ENCODE measurements around the gene IL17D.
"Not testable (repeated sequence)": the region's sequence is repeated elsewhere in the genome, so short reads cannot be mapped to it uniquely, and the experiment has no call there.

The IL17D gene

DNA sequence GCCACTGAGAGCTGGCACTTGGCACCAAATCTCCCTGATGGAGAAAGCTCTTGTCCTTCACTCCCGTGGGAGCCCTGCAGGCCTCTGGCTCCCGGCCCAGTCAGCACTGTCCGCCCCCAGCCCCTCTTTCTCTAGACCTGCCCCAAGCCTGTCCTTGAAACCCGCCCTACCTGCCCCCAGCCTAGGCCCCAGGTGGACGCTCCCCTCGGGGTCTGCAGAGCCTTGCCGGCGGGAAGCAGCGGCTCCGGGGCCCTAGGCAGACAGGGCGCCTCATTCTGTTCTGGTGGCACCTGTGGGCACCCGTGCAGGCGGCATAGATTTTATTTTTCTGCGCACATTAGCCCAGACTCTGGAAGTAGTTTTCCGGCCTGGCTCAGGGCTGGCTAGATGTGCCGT lies 17.6 kb downstream of the IL17D start:
- DNase-seq = no peak

DNA sequence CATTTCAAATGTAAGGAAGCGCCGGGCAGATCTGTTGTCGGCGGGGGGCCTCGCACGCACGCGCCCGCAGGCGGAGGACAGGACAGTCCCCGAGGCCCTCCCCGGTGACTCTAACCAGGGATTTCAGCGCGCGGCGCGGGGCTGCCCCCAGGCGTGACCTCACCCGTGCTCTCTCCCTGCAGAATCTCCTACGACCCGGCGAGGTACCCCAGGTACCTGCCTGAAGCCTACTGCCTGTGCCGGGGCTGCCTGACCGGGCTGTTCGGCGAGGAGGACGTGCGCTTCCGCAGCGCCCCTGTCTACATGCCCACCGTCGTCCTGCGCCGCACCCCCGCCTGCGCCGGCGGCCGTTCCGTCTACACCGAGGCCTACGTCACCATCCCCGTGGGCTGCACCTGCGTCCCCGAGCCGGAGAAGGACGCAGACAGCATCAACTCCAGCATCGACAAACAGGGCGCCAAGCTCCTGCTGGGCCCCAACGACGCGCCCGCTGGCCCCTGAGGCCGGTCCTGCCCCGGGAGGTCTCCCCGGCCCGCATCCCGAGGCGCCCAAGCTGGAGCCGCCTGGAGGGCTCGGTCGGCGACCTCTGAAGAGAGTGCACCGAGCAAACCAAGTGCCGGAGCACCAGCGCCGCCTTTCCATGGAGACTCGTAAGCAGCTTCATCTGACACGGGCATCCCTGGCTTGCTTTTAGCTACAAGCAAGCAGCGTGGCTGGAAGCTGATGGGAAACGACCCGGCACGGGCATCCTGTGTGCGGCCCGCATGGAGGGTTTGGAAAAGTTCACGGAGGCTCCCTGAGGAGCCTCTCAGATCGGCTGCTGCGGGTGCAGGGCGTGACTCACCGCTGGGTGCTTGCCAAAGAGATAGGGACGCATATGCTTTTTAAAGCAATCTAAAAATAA lies 18.2 kb downstream of the IL17D start:
- DNase-seq = no peak

DNA sequence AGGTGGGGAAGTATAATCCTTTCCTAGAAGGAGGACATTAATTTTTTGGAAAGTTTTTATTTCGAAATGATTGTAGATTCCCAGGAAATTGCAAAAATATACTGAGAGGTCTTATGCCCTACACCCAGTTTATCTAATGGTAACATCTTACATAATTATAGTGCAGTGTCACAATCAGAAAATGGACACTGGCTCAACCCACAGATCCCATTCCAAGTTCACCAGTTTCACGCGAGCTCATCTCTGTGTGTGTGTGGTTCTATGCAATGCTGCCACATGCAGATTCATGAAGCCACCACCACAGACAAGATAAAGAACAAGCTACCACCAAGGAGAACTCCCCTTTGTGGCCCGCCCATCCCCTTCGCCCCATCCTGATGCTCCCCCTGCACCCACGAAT lies 24.4 kb downstream of the IL17D start:
- no peak for DNase-seq

DNA sequence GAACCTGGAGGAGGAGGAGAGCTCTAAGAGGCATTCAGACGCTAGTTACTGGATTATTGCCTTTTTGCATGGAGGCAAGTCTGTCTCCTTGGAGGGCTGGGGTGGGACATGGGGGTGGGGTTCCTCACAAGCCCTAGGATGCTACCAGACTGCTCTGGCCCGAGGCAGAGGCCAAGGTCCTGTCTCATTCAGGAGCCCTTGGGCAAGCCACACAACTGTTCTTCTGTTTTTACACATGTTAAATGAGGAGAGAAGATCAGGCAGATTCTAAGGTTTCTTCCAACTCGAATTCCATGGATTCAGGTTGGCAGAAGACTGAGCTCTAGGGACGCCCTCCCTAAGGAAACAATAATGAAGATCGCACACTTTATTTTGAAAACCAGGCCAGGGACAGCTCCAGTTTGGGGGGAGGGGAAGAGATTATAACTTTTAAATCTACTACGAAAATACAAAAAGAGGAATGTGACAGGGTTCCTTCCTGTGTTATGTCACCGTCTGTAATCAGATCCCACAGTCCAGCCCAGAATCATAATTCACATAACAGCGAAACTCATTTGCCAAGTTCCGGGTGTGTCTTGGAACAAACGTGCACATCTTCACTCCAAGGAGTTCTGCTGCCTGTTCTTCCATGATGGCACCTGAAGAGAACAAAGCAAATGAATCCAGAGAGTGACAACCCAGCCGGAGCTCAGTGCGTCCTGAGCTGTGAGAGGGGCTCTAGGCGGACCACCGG lies 25.2 kb downstream of the IL17D start:
- DNase-seq = no peak

DNA sequence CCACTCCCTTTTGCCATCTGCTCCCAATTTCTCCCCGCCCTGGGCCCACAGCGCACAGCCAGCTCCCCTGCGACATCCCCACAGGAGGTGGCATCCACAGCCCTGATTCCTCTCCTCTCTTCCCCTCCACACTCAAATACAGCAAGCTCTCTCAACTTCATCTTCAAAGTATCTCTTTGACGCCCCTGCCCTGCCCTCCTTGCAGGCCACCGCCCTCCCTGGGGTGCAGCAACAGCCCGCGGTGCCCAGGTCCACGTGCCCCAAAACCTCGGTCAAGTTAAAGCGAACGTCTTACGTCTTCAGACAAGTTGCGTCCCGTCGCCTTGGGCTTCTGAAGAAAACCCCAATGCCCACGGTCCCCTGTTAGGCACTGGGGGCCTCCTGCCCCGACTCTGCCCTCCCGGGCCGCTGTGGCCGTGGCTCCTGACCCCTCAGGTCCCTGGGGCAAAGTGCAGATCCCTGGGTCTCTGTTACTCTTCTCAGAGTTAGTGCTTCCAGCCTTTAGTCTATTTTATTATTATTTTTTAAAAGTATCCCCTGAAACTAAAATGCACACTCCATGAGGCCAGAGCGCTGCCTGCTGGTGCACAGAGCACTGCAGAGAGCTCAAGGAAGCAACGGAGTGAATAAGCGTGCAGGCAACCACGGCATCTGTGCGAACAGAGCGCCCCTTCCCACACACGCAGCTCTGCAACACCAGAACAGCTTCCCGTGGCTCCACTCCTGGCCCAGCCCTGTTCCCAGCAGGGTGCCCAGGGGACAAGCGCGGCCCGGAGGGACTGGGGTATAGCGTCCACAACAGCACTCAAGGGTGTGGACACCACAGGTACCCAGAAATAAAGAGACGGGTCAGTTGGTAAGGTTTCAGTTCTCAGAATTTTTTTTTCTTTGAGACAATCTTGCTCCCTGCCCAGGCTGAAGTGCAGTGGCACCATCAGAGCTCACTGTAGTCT lies 26.4 kb downstream of the IL17D start:
- no peak for DNase-seq

DNA sequence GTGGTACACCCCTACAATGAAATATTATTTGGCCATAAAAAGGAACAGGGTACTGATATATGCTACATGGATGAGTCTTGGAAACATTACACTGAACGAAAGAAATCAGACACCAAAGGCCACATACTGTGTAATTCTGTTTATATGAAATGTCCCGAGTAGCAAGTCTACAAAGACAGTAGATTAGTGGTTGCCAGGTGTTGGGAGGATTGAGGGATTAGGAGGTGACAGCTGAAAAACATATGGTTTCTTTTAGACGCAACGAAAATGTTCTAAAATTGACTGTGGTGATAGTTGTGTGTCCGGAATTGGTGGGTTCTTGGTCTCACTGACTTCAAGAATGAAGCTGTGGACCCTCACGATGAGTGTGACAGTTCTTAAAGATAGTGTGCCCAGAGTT lies 35.1 kb downstream of the IL17D start:
- no peak for DNase-seq

DNA sequence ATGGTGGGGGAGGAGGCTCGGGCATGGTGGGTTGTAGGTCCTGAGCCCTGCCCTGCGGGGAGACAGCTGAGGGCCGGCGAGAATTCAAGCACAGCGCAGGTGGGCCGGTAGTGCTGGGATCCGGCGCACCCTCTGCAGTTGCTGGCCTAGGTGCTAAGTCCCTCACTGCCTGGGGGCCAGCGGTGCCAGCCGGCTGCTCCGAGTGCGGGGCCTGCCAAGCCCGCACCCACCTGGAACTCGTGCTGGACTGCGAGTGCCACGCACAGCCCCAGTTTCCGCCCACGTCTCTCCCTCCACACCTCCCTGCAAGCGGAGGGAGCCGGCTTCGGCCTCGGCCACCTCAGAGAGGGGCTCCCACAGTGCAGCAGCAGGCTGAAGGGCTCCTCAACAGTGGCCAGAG lies 36.5 kb downstream of the IL17D start:
- DNase-seq = no peak

DNA sequence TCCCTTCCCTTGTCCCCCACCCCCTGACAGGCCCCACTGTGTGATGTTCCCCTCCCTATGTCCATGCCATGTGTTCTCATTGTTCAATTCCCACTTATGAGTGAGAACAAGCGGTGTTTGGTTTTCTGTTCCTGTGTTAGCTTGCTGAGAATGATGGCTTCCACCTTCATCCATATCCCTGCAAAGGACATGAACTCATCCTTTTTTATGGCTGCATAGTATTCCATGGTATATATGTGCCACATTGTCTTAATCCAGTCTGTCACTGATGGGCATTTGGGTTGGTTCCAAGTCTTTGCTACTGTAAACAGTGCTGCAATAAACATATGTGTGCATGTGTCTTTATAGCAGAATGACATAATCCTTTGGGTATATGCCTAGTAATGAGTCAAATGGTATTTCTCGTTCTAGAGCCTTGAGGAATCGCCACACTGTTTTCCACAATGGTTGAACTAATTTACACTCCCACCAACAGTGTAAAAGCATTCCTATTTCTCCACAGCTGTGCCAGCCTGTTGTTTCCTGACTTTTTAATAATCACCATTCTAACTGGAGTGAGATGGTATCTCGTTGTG lies 40.4 kb downstream of the IL17D start:
- DNase-seq = not testable (repeated sequence)

DNA sequence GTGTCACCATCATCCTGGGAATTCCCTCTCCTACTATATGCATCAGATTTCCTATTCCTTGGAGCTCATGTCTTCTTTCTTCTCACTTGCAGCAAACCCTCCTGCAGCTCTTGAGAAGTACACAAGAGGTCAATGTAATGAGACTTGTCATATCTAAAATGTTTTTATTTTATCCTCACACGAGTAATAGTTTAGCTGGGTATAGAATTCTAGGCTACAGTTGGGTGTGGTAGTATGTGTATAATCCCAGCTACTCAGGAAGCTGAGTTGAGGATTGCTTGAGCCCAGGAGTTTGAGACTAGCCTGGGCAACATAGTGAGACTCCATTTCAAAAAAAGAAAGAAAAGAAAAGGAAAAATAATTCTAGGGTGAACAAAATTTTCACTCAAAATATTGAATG lies 45.9 kb downstream of the IL17D start:
- no peak for DNase-seq

DNA sequence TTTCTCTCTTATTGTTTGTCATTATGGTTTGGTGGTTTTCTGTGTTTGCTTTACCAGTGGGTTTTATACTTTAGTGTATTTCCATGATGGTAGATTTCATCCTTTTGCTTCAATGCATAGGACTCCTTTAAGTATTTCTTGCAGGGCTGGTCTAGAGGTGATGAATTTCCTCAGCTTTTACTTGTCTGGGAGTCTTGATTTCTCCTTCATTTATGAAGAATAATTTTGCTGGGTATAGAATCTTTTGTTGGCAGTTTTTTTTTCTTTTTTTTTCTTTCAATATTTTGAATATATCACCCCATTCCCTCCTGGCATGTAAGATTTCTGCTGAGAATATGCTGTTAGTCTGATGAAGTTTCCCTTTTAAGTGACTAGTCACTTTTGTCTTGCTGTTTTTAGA lies 50.5 kb downstream of the IL17D start:
- no peak for DNase-seq

DNA sequence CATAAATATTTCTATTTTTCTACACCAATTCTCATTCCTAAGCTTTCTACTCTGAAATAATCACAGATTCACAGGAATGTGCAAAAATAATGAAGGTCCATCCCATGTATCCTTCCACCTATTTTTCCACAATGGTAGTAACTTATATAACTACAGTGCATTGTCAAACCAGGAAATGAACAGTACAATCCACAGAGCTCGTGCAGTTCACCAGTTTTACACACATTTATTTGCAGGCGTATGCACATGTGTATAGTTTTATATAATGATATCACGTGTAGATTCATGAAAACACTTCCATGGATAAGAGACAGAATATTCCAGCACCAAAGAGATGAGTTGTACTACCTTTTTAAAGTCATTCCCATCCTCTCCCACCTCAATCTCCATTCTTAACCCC lies 57.4 kb downstream of the IL17D start:
- DNase-seq = no peak

DNA sequence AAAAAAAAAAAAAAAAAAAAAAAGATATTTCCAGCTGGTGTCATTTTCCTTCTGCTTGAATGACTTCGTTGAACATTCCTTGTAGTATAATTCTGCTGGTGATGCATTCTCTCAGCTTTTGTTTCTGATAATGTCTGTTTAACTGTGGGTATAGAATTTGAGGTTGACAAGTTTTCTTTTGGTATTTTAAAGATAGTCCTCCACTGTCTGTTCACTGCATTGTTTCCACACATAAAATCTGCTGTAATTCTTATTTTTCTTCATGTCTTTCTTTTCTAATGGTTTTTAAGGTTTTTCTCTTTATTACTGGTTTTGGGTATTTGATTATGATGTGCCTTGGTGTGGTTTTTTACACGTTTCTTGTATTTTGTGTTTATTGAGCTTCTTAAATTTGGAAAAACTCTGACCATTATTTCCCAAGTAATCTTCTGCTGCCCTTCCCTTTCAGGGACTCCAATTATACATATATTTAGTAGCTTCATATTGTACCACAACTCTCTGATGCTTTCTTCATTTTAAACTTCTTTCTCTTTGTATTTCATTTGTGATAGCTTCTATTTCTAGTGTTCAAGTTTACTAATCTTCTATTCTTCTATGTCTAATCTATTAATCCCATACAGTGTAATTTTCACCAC lies 63.9 kb downstream of the IL17D start:
- no peak for DNase-seq

DNA sequence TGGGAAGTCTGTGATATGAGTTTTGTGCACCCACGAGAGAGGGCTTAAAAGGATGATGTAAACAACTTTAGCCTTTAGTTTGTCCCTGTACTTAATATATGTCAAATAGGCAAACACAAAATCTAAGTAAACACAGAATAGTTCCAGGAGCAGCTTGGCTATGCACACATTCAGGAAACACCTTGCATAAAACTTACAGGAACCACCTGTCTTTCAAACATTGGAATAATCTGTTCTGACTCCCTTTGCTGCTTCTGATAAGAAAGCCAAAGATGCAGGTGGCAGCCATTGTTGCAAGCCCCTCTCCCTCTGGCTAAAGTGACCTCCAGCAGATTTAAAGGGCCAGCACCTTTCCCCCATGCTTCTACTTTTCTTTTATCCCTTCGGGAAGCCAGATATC lies 65.6 kb downstream of the IL17D start:
- no peak for DNase-seq

DNA sequence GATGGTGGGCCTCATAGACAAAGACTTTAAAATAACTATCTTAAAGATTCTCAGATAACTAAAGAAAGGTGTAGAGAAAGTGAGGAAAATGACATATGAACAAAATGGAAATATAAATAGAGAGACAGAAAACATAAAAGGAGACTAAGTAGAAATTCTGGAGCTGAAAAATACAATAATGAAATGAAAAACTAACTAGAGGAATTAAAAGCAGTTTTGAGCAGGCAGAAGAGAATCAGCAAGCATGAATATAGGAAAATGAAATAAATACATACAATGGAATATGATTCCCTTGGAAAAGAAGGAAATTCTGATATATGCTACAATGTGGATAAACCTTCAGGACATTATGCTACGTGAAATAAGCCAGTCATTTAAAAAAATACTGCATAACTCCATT lies 66.3 kb downstream of the IL17D start:
- DNase-seq = no peak

Measured in activated naive CD4-positive, alpha-beta T cell treated with Interleukin-2 at 50 U/mL for 16 hours (primary cell).